Measurements from ENCODE around the gene CHRNA4. TPM values are rescaled to one million over a fixed set of nuclear protein-coding genes. Genes with fewer than 3 reads are reported as not detected.

Gene CHRNA4
- total and polyA plus RNA-seq, 9 of the 15 experiments (the other 6 are each of a cell fraction or from before 2014, with no cell fraction given): not detected

DNA sequence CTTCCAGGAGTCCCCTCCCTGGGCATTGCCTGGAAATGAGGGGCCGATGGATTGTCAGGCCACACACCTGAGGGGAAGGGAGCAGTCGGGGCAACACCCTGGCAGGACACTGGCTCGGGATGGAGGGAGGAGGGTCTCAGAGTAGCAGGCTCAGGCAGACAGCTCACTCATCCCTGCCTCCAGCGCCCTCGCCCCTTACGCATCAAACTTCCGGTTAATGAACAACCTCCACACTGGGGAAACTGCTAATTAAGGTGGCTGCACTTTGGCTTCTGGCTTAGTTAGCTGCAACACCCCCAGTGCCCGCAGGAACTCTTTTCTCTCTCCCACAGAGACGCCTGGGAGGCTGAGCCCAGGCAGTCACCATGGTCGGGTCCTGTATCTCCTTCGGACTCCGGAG lies 13.4 kb upstream of the CHRNA4 start:
- FAIRE-seq (no peak), ATAC-seq (no peak), DNase-seq (ENCODE audit: extremely low read depth in 1 of 4, low spot score in 3 of 4) (no peak)
- peaks cover 11% of the 10 kb centered on the region; the same call in 1 of the 2 replicates for H4K20me1 ChIP-seq (replicated peaks; ENCODE audit: control insufficient read depth, insufficient read depth, low read length)
- intact Hi-C loops (cut with micrococcal nuclease) (no loop called here), in situ Hi-C loops (cut with MboI) (no loop called here)
- TF ChIP-seq NCOA2 (IDR thresholded peaks at IDR 0.05; ENCODE audit: partially characterized antibody in 2 of 2) (no peak), NONO (IDR thresholded peaks at IDR 0.05; ENCODE audit: low read depth in 2 of 2, low read length in 1 of 2) (no peak), HMGN3 (IDR thresholded peaks at IDR 0.05; ENCODE audit: borderline replicate concordance, extremely low read depth, insufficient read length, low read depth, low read length) (no peak), KHSRP (IDR thresholded peaks at IDR 0.05) (no peak), STAT5B (CRISPR knock-in tag; IDR thresholded peaks at IDR 0.05) (no peak), PHF8 (IDR thresholded peaks at IDR 0.05; ENCODE audit: borderline replicate concordance, low read length) (no peak), ZNF830 (CRISPR knock-in tag; IDR thresholded peaks at IDR 0.05) (no peak), FOXJ3 (CRISPR knock-in tag; IDR thresholded peaks at IDR 0.05) (no peak), U2AF1 (optimal IDR thresholded peaks at IDR 0.05; ENCODE audit: low read depth, low read length) (no peak), LARP7 (IDR thresholded peaks at IDR 0.05) (no peak), SMARCA4 (IDR thresholded peaks at IDR 0.05) (no peak), ZNF717 (CRISPR knock-in tag; IDR thresholded peaks at IDR 0.05) (no peak), ARID2 (IDR thresholded peaks at IDR 0.05) (no peak)
- TF ChIP-seq, protein P1, sequence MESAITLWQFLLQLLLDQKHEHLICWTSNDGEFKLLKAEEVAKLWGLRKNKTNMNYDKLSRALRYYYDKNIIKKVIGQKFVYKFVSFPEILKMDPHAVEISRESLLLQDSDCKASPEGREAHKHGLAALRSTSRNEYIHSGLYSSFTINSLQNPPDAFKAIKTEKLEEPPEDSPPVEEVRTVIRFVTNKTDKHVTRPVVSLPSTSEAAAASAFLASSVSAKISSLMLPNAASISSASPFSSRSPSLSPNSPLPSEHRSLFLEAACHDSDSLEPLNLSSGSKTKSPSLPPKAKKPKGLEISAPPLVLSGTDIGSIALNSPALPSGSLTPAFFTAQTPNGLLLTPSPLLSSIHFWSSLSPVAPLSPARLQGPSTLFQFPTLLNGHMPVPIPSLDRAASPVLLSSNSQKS (CRISPR knock-in tag; IDR thresholded peaks at IDR 0.05): no peak
- TF ChIP-seq, protein P2, sequence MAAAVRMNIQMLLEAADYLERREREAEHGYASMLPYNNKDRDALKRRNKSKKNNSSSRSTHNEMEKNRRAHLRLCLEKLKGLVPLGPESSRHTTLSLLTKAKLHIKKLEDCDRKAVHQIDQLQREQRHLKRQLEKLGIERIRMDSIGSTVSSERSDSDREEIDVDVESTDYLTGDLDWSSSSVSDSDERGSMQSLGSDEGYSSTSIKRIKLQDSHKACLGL (CRISPR knock-in tag; IDR thresholded peaks at IDR 0.05; ENCODE audit: borderline replicate concordance, poor library complexity, severe bottlenecking): no peak
- TF ChIP-seq, protein P3, sequence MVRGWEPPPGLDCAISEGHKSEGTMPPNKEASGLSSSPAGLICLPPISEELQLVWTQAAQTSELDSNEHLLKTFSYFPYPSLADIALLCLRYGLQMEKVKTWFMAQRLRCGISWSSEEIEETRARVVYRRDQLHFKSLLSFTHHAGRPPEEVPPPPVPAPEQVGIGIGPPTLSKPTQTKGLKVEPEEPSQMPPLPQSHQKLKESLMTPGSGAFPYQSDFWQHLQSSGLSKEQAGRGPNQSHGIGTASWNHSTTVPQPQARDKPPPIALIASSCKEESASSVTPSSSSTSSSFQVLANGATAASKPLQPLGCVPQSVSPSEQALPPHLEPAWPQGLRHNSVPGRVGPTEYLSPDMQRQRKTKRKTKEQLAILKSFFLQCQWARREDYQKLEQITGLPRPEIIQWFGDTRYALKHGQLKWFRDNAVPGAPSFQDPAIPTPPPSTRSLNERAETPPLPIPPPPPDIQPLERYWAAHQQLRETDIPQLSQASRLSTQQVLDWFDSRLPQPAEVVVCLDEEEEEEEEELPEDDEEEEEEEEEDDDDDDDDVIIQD (CRISPR knock-in tag; IDR thresholded peaks at IDR 0.05): no peak
- ChIA-PET POLR2A (no interaction called here), CTCF (ENCODE audit: low intra/inter-chr PET ratio) (no interaction called here)
- H3K27me3 ChIP-seq (ENCODE audit: control insufficient read depth in 2 of 2, insufficient read depth in 2 of 2, low read length in 2 of 2): peaks cover 6 to 77% of the 10 kb centered on the region in 2 experiments; a peak in 4 of 5 replicates
- under 1% methylated on average over 12 of the region's 12 CpGs for WGBS (ENCODE audit: insufficient coverage, low coverage, missing lambda C conversion rate)
- no peaks in the 10 kb centered on the region for H3K9me1 ChIP-seq (ENCODE audit: control insufficient read depth, insufficient read depth, low read length)
- H3K9me3 ChIP-seq (replicated peaks; ENCODE audit: control insufficient read depth, insufficient read depth, low read depth, low read length): no peaks in the 10 kb centered on the region
- peaks cover 0 to 4% of the 10 kb centered on the region in 2 experiments; a peak in 2 of 5 replicates for H3K4me1 ChIP-seq (replicated peaks in 1 of 2; ENCODE audit: control insufficient read depth in 2 of 2, insufficient read depth in 2 of 2, low read length in 2 of 2)
- H3K4me2 ChIP-seq (ENCODE audit: insufficient read depth, low read length): no peak overlapping the region
- no peak overlapping the region for H2AFZ ChIP-seq (ENCODE audit: low read depth, low read length)
- H3K27ac ChIP-seq (ENCODE audit: extremely low read depth, low read depth, low read length): no peak overlapping the region
- H3K9ac ChIP-seq (ENCODE audit: insufficient read depth in 1 of 2, low read depth in 2 of 2, low read length in 2 of 2): no peak overlapping the region
- no peaks in the 10 kb centered on the region for H3K36me3 ChIP-seq (ENCODE audit: control insufficient read depth, insufficient read depth, low read length)
- no peaks in the 10 kb centered on the region for H3K79me2 ChIP-seq (ENCODE audit: control insufficient read depth, insufficient read depth, low read length)
- no TSS peak for BruUV-seq (replicated peaks)
- H3K4me3 ChIP-seq: no peak overlapping the region

Data from K562 (cell line).